Stimulated activated naive CD8-positive, alpha-beta T cell treated with anti-CD3 and anti-CD28 coated beads, Interleukin-15, Interleukin-2, amounts not matched to agents 100 U/mL and 50 U/mL, for 24 hours (primary cell): Measurements from ENCODE around the gene TBC1D12.

ENCODE experiments used
- ATAC-seq: fragments of 150-1000 bp; cut with Tn5 transposase; one replicate; pipeline ENCODE4 v1.10.0; 2021
- DNase-seq: peaks from one replicate; pipeline ENCODE4 v3.0.0; 2021

The TBC1D12 gene

GRCh38 chr10:94407668-94408067 lies 5.3 kb downstream of the TBC1D12 start:
- ATAC-seq, result no peak
- DNase-seq, result no peak

GRCh38 chr10:94409021-94409657 lies 6.8 kb downstream of the TBC1D12 start:
- ATAC-seq, result no peak
- no peak for DNase-seq

DNA sequence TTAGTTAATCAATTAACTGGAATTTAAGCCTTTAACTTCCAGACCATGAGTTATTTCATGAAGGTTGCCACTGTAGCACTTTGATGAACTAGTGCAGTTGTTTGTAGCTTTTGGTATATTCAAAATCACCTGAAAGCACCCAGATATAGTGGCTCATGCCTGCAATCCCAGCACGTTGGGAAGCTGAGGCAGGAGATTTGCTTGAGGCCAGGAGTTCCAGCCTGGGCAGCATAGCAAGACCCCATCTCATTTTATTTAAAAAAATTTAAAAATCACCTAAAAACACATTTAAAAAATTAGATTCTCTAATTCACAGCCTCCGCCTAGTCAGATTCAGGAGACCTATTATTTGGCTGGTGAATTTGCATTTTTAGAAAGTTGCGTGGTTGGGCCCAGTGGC lies 9.0 kb downstream of the TBC1D12 start:
- DNase-seq, result no peak
- no peak for ATAC-seq

DNA sequence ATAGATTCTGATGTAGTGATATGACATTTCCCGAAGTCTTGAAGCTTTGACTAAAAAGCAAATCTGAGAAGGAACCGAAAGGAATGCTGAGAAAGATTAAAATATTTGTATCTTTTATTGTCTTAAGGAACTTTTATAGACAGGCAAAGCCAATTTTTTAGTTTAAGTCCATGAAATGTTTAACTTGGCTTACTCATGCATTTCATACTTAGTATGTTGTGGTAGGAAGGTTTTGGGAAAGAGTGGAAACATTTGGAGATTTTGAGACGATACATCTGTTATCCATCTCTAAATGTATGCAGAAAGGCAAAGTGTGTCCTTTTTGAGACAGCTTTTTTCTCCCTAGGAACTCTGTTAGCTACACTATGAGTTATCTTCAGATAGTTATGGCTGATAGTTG lies 10.1 kb downstream of the TBC1D12 start:
- ATAC-seq, result no peak
- DNase-seq, result no peak

DNA sequence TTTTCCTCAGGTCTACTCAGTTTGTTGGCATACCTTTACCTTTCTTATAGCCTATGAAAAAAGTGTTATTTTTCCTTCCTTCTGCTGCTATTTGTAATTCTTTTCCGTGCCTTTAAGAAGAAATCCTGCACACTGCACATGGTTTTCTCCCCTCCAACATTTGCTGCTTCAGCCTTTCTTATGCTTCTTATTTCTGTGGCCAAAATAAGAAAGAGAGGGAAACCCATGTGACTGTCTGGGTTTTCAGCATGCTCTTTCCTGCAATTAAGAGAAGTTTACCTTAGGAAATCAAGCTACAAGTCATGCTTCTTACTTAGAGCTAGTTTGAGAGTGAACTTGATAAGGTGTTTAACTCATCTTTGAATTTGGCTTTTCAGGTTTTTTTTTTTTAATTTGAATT lies 11.0 kb downstream of the TBC1D12 start:
- no peak for ATAC-seq

GRCh38 chr10:94416896-94417295 lies 14.6 kb downstream of the TBC1D12 start:
- DNase-seq, result no peak
- ATAC-seq, result no peak

More for the DNA sequence above, 11.0 kb downstream of the TBC1D12 start:
- no peak for DNase-seq

DNA sequence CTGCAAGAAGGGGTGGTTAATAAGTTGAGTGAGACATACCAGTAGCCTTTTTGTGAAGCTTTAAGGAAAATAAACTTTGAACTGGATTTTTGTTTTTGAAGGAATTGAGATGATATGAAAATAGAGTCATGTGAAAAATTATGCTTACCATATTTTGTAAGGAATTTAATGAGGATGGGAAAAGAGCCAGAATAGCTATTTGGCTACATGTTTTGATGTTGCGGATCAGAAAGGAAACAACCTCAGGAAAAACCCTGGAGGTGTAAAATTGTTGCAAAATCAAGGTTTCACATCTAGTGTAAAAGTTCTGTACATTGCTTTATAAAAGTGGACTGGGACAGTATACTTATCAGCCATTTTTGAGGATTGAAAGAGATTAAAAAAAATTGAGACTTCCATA lies 15.0 kb downstream of the TBC1D12 start:
- DNase-seq (no peak), ATAC-seq (no peak)

DNA sequence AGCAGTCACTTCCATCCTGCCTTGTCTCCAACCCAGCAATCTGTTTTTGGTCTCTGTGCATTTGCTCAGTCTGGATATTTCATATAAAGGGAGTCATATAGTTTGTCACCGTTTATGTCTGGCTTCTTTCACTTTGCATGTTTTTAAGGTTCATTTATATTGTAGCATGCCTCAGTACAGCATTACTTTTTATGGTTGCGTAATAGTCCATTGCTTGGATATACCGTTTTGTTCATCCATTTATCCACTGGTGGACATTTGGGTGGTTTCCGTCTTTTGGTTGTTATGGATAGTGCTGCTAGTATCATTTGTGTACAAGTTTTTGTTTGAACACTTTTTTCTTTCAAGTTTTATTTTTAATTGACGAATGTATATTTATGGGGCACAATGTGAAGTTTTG lies 18.2 kb downstream of the TBC1D12 start:
- ATAC-seq (no peak), DNase-seq (no peak)

DNA sequence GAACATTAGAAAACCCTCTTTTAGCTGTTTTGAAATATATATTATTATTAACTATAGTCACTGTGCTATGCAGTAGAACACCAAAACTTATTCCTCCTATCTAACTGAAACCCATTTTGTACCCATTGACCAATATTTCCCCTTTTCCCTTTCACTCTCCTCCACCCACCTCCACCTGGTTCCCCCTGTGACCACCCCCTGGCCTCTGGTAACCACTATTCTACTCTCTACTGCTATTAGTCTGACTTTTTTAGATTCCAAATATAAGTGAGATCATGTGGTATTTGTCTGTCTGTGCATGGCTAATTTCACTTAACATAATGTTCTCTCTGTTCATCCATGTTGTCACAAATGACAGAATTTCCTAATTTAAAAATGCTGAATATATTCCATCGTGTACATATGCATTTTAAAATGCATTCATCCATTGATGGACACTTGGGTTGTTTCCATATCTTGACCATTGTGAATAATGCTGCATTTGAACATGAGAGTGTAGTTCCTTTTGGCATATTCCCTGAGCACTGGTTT lies 18.7 kb downstream of the TBC1D12 start:
- no peak for DNase-seq
- no peak for ATAC-seq

- no peak for ATAC-seq
- no peak for DNase-seq
Measured at GRCh38 chr10:94423627-94424026, 21.3 kb downstream of the TBC1D12 start.

- ATAC-seq (no peak), DNase-seq (no peak)
Measured at GRCh38 chr10:94424714-94425337, 22.5 kb downstream of the TBC1D12 start.

DNA sequence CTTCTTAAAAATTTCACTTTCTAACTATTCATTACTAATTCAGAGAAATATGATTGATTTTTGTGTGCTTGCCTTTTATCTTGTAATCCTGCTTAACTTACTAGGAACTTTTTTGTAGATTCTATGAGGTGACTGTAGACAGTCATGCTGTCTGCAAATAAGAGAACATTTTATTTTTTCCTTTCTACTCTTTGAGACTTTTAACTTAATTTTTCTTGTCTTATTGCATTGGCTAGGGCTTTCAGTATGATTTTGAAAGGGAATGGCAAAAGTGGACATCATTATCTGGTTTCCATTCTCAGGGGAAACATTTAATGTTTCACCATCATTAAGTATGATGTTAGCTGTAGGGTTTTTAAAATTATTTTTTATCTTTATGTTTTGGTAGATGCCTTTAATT lies 23.6 kb downstream of the TBC1D12 start:
- DNase-seq, result no peak
- ATAC-seq, result no peak

GRCh38 chr10:94427166-94427565 lies 24.8 kb downstream of the TBC1D12 start:
- ATAC-seq, result no peak
- DNase-seq, result no peak

DNA sequence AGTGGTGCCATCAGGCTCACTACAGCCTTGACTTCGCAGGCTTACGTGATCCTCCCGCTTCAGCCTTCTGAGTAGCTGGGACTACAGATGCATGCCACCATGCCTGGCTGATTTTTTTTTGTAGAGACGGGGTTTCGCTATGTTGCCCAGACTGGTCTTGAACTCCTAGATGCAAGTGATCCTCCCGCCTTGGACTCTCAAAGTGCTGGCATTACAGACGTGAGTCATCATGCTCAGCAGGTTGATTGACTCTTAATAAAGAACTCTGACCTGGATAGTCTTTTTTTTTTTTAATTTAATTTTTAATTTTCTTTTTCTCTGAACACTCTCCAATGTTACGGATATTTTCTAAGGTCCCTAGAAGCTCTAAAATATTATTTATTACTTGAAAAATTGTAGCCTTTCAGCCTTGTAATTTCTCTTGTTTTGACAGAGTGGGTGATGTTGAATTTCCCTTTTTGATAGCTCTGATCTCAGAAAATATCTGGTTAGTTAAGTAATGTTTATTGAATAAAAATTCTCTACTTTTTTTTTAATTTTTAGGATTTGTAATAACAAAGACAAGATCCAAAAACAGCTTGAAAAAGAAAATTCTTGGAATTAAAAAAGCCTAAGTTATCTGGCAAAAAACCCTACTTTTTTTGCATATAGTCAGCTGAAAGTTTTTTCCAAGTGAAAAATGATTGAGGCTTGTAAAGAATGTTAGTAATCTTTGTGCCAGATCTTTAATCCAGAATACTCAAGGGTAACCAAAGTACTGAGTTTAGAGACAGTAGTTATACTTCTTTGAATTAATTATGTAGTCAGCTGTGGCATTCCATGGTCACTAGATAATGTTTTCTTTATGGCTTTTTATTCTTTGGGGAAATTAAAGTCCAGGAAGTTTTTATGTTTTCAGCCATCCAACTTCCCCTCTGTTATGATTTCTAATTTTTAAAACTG lies 26.7 kb downstream of the TBC1D12 start:
- no peak for ATAC-seq
- DNase-seq, result no peak

GRCh38 chr10:94430701-94431100 lies 28.4 kb downstream of the TBC1D12 start:
- ATAC-seq (no peak), DNase-seq (no peak)

GRCh38 chr10:94432443-94432842 lies 30.1 kb downstream of the TBC1D12 start:
- ATAC-seq (no peak), DNase-seq (no peak)

- DNase-seq (no peak), ATAC-seq (no peak)
Measured at GRCh38 chr10:94439275-94439861, 37.0 kb downstream of the TBC1D12 start.

- no peak for ATAC-seq
- no peak for DNase-seq
Measured at GRCh38 chr10:94440096-94440495, 37.8 kb downstream of the TBC1D12 start.

GRCh38 chr10:94443047-94443446 lies 40.7 kb downstream of the TBC1D12 start:
- no peak for DNase-seq
- no peak for ATAC-seq

DNA sequence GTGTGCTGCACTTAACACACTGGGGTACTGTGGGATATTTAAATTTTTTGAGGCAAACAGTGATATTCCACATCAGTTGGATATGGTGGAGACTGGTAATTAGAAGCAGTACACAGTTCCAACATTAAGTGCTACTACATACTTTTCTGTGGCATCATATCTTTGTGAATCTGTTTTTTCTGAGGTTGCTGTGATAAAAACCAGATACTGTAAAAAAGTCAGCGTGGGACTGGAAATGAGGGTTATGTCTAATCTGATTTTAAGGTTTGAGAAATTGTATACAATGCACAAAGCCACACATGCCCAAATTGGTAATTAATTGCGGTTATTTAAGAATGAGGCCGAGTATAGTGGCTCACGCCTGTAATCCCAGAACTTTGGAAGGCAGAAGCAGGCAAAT lies 41.2 kb downstream of the TBC1D12 start:
- ATAC-seq, result no peak
- no peak for DNase-seq

- DNase-seq, result no peak
- ATAC-seq, result no peak
Measured at GRCh38 chr10:94450782-94451181, 48.4 kb downstream of the TBC1D12 start.

DNA sequence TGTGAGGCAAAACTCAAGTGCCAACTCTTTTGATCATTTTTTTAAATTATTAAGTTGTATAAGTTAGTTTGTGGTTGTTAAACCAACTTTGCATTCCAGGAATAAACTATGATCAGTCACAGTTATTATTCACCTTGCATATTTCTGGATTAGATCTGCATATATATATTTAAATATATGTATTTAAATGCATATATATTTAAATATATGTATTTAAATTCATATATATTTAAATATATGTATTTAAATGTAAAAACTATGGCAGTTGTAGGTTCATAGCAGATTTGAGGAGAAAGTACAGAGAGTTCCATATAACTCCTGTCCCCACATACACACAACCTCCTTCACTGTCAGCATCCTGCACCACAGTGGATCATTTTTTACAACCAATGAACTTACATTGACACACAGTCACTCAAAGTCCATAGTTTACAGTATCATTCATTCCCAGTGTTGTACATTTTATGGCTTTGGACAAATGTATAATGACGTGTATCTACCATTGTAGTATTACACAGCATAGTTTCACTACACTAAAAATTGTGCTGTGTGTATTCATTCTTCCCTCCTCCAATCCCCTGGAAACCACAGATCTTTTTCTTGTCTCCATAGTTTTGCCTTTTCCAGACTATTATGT lies 49.7 kb downstream of the TBC1D12 start:
- ATAC-seq (no peak), DNase-seq (no peak)
